ENCODE measurements around the gene USH2A.

GRCh38 chr1:215719552-215719951 is 703.7 kb downstream of the USH2A start:
- TF ChIP-seq POLR2A (IDR thresholded peaks at IDR 0.05; ENCODE audit: low read depth, low read length) (no peak), TAF1 (IDR thresholded peaks at IDR 0.05; ENCODE audit: borderline replicate concordance, low read depth, low read length) (no peak), POLR2AphosphoS5 (IDR thresholded peaks at IDR 0.05; ENCODE audit: low read depth, low read length) (no peak)
